Liver (tissue), 9 donors: ENCODE data around the gene TECPR1. TPM values are rescaled to one million over a fixed set of nuclear protein-coding genes. Genes with fewer than 3 reads are reported as not detected.

Source experiments
- DNase-seq: peaks from one replicate; pipeline ENCODE4 v3.0.0-alpha.2; 2017; ENCODE audit warnings: low spot score
- H3K27ac ChIP-seq, 2 donors: one replicate each; pipeline ENCODE4 v1.7.0; 2013; ENCODE audit warnings: inconsistent platforms in 2 of 2, low read length in 2 of 2, control low read depth in 1 of 2, low read depth in 1 of 2, mild to moderate bottlenecking in 1 of 2
- H3K27me3 ChIP-seq, 4 donors: one replicate each; pipeline versions ENCODE4 v1.6.1 to v1.7.0; 2013; ENCODE audit warnings: low read length in 3 of 4, inconsistent platforms in 1 of 4, mild to moderate bottlenecking in 1 of 4, moderate library complexity in 1 of 4; ENCODE audit not compliant: control insufficient read depth in 4 of 4, insufficient read depth in 4 of 4
- H3K36me3 ChIP-seq, 4 donors: one replicate each; pipeline versions ENCODE4 v1.6.1 to v1.7.0; 2013; ENCODE audit warnings: low read length in 3 of 4, mild to moderate bottlenecking in 3 of 4, low read depth in 1 of 4, moderate library complexity in 1 of 4; ENCODE audit not compliant: control insufficient read depth in 4 of 4, insufficient read depth in 3 of 4
- H3K4me1 ChIP-seq, 4 donors: one replicate each; pipeline versions ENCODE4 v1.6.1 to v1.7.0; 2013; ENCODE audit warnings: low read length in 3 of 4, mild to moderate bottlenecking in 3 of 4, moderate library complexity in 1 of 4; ENCODE audit not compliant: control insufficient read depth in 4 of 4, insufficient read depth in 4 of 4
- H3K4me3 ChIP-seq, 3 donors: one replicate each; pipeline versions ENCODE4 v1.6.1 to v1.7.0; 2013; ENCODE audit warnings: low read length in 3 of 3, control low read depth in 1 of 3, low read depth in 1 of 3, mild to moderate bottlenecking in 1 of 3
- H3K9ac ChIP-seq, 2 donors: one replicate each; pipeline ENCODE4 v1.7.0; 2013; ENCODE audit warnings: low read length in 2 of 2, mild to moderate bottlenecking in 2 of 2, moderate library complexity in 2 of 2, control low read depth in 1 of 2, low read depth in 1 of 2
- H3K9me3 ChIP-seq, 4 donors: one replicate each; pipeline versions ENCODE4 v1.6.1 to v1.7.0; 2013; ENCODE audit warnings: low read length in 3 of 4; ENCODE audit not compliant: control insufficient read depth in 4 of 4
- EGR1 ChIP-seq, 2 donors: IDR thresholded peaks; 2 replicates each; pipeline ENCODE4 v1.6.1; 2016 to 2018; ENCODE audit warnings: antibody characterized with exemption in 2 of 2, low read depth in 2 of 2
- FOXA1 ChIP-seq: IDR thresholded peaks from 2 replicates; pipeline ENCODE4 v1.6.1; 2016; ENCODE audit warnings: antibody characterized with exemption
- FOXA2 ChIP-seq: IDR thresholded peaks from 2 replicates; pipeline ENCODE4 v1.6.1; 2016; ENCODE audit warnings: antibody characterized with exemption
- GABPA ChIP-seq, 2 donors: IDR thresholded peaks in 1 of 2; conservative IDR thresholded peaks in 1 of 2; 2 replicates each; pipeline ENCODE4 v1.6.1; 2016; ENCODE audit warnings: antibody characterized with exemption in 2 of 2, mild to moderate bottlenecking in 1 of 2, moderate library complexity in 1 of 2
- HNF4A ChIP-seq, 2 donors: conservative IDR thresholded peaks; 2 replicates each; pipeline ENCODE4 v1.6.1; 2016; ENCODE audit warnings: antibody characterized with exemption in 2 of 2, mild to moderate bottlenecking in 2 of 2
- HNF4G ChIP-seq: IDR thresholded peaks from 2 replicates; pipeline ENCODE4 v1.6.1; 2016; ENCODE audit warnings: antibody characterized with exemption
- JUND ChIP-seq, 2 donors: IDR thresholded peaks; 2 replicates each; pipeline ENCODE4 v1.6.1; 2016; ENCODE audit warnings: antibody characterized with exemption in 2 of 2
- NR2F2 ChIP-seq: IDR thresholded peaks from 2 replicates; pipeline ENCODE4 v1.6.1; 2016; ENCODE audit warnings: antibody characterized with exemption
- RAD21 ChIP-seq, 2 donors: IDR thresholded peaks; 2 replicates each; pipeline ENCODE4 v1.6.1; 2016; ENCODE audit warnings: antibody characterized with exemption in 2 of 2, mild to moderate bottlenecking in 2 of 2
- RXRA ChIP-seq, 2 donors: IDR thresholded peaks; 2 replicates each; pipeline ENCODE4 v1.6.1; 2017 to 2018; ENCODE audit warnings: antibody characterized with exemption in 2 of 2, mild to moderate bottlenecking in 1 of 2
- SP1 ChIP-seq: IDR thresholded peaks from 2 replicates; pipeline ENCODE4 v1.6.1; 2018; ENCODE audit warnings: antibody characterized with exemption, mild to moderate bottlenecking
- TAF1 ChIP-seq: conservative IDR thresholded peaks from 2 replicates; pipeline ENCODE4 v1.6.1; 2016; ENCODE audit warnings: antibody characterized with exemption, mild to moderate bottlenecking
- YY1 ChIP-seq: IDR thresholded peaks from 2 replicates; pipeline ENCODE4 v1.6.1; 2016; ENCODE audit warnings: antibody characterized with exemption, mild to moderate bottlenecking
- ZBTB33 ChIP-seq: IDR thresholded peaks from 2 replicates; pipeline ENCODE4 v1.6.1; 2016; ENCODE audit warnings: antibody characterized with exemption
- WGBS: extraction: QIAGEN DNeasy Blood & Tissue Kit; methylation state at CpG from one replicate; pipeline ENCODE4 v1.1.7; 2013; 5-methylcytosine and 5-hydroxymethylcytosine counted together
- polyA plus RNA-seq, 2 donors: library from polyadenylated mRNA; stranded (reverse) in 1 of 2; unstranded in 1 of 2; fragments of 200-250 nt in 1 of 2; fragments of >200 nt in 1 of 2; fragmentation: Nextera tagmentation in 1 of 2; extraction: Ambion mirVana in 1 of 2; gene quantifications; one replicate each; pipeline versions ENCODE4 v1.2.1 to v1.2.3, GENCODE V29; 2013 to 2015
- total RNA-seq, 2 donors: library from RNA; depleted of rRNA; stranded (reverse); fragments of >200 nt; gene quantifications; one replicate each; pipeline ENCODE4 v1.2.3, GENCODE V29; 2014
- TF ChIP-seq, protein P1 (sequence below): IDR thresholded peaks from 2 replicates; pipeline ENCODE4 v1.6.1; 2016; ENCODE audit warnings: antibody characterized with exemption, mild to moderate bottlenecking
- TF ChIP-seq, protein P2 (sequence below): IDR thresholded peaks from 2 replicates; pipeline ENCODE4 v1.6.1; 2016; ENCODE audit warnings: antibody characterized with exemption
- TF ChIP-seq, protein P3 (sequence below): IDR thresholded peaks from 2 replicates; pipeline ENCODE4 v1.6.1; 2016; ENCODE audit warnings: antibody characterized with exemption
- TF ChIP-seq, protein P4 (sequence below): fragments of 150-350 bp; IDR thresholded peaks from 2 replicates; pipeline ENCODE4 v1.5.1; 2017; ENCODE audit warnings: improper control_type of control experiment, low read depth, low read length; ENCODE audit not compliant: missing input control
- donor health status: healthy.
- donor health status: healthy.
- donor health status: healthy.
- donor health status: healthy.
- donor health status: healthy.

Gene TECPR1
- total and polyA plus RNA-seq, 4 donors, result 3.3 to 16.3 (median 7.8) TPM

DNA sequence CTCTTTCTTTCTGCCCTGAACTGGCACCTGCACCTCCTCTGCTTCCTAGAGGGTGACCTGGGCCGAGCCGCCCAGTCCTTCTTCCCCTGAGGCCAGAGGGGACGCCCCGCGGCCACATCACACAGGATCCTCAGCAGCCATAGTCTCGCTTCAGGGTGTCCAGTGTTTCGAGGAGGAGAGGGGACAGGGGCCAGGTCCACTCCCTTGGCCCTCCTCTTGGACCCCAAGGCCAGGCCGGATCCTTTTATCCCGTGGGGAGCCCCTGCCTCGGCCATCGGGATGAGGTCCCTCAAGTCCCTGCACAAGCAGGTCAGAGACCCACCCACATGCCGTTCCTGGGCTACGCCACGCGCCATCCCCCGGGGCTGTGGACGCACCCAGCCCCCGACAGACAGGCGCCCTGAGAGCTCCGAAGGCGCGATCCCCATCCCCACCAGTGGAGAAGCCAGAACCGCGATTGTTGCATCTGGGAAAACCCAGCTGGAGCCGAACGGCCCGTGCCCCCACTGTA is 37.2 kb downstream of the TECPR1 start (continued):
- TF ChIP-seq, protein P1, sequence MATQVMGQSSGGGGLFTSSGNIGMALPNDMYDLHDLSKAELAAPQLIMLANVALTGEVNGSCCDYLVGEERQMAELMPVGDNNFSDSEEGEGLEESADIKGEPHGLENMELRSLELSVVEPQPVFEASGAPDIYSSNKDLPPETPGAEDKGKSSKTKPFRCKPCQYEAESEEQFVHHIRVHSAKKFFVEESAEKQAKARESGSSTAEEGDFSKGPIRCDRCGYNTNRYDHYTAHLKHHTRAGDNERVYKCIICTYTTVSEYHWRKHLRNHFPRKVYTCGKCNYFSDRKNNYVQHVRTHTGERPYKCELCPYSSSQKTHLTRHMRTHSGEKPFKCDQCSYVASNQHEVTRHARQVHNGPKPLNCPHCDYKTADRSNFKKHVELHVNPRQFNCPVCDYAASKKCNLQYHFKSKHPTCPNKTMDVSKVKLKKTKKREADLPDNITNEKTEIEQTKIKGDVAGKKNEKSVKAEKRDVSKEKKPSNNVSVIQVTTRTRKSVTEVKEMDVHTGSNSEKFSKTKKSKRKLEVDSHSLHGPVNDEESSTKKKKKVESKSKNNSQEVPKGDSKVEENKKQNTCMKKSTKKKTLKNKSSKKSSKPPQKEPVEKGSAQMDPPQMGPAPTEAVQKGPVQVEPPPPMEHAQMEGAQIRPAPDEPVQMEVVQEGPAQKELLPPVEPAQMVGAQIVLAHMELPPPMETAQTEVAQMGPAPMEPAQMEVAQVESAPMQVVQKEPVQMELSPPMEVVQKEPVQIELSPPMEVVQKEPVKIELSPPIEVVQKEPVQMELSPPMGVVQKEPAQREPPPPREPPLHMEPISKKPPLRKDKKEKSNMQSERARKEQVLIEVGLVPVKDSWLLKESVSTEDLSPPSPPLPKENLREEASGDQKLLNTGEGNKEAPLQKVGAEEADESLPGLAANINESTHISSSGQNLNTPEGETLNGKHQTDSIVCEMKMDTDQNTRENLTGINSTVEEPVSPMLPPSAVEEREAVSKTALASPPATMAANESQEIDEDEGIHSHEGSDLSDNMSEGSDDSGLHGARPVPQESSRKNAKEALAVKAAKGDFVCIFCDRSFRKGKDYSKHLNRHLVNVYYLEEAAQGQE, result no peak

- DNase-seq, result no peak
- WGBS, result 88% methylated on average over 25 of the region's 25 CpGs
- H3K4me1 ChIP-seq, result peaks cover 0 to 7% (median 0%) of the 10 kb centered on the region in 4 donors
- H3K27me3 ChIP-seq, result no peaks in the 10 kb centered on the region
- no peak overlapping the region for H3K4me3 ChIP-seq
- H3K9me3 ChIP-seq, result no peaks in the 10 kb centered on the region
- peaks cover 0 to 4% (median 0%) of the 10 kb centered on the region in 4 donors for H3K36me3 ChIP-seq
- TF ChIP-seq FOXA1 (no peak), ZBTB33 (no peak), EGR1 (IDR thresholded peaks at IDR 0.05; ENCODE audit: low read depth in 2 of 2) (no peak), HNF4A (conservative IDR thresholded peaks at IDR 0.05) (no peak), NR2F2 (no peak), SP1 (no peak), GABPA (IDR thresholded peaks at IDR 0.05 in 1 of 2, conservative IDR thresholded peaks at IDR 0.05 in 1 of 2) (no peak), HNF4G (no peak), YY1 (no peak), TAF1 (no peak), RAD21 (IDR thresholded peaks at IDR 0.05) (no peak), FOXA2 (no peak), JUND (IDR thresholded peaks at IDR 0.05) (no peak), RXRA (IDR thresholded peaks at IDR 0.05) (no peak)
- TF ChIP-seq, protein P2, sequence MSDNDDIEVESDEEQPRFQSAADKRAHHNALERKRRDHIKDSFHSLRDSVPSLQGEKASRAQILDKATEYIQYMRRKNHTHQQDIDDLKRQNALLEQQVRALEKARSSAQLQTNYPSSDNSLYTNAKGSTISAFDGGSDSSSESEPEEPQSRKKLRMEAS, result no peak
- TF ChIP-seq, protein P3, sequence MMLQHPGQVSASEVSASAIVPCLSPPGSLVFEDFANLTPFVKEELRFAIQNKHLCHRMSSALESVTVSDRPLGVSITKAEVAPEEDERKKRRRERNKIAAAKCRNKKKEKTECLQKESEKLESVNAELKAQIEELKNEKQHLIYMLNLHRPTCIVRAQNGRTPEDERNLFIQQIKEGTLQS, result no peak
- TF ChIP-seq, protein P4, sequence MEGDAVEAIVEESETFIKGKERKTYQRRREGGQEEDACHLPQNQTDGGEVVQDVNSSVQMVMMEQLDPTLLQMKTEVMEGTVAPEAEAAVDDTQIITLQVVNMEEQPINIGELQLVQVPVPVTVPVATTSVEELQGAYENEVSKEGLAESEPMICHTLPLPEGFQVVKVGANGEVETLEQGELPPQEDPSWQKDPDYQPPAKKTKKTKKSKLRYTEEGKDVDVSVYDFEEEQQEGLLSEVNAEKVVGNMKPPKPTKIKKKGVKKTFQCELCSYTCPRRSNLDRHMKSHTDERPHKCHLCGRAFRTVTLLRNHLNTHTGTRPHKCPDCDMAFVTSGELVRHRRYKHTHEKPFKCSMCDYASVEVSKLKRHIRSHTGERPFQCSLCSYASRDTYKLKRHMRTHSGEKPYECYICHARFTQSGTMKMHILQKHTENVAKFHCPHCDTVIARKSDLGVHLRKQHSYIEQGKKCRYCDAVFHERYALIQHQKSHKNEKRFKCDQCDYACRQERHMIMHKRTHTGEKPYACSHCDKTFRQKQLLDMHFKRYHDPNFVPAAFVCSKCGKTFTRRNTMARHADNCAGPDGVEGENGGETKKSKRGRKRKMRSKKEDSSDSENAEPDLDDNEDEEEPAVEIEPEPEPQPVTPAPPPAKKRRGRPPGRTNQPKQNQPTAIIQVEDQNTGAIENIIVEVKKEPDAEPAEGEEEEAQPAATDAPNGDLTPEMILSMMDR, result no peak
- TF ChIP-seq, protein P1, result no peak
- no peak overlapping the region for H3K9ac ChIP-seq
- H3K27ac ChIP-seq, result no peak overlapping the region
These were observed 37.9 kb downstream of the TECPR1 start for GRCh38 chr7:98213888-98214810.
